NCI-H1930 (cell line): ENCODE measurements around the gene NAXD.
"Not testable (repeated sequence)": the region's sequence is repeated elsewhere in the genome, so short reads cannot be mapped to it uniquely, and the experiment has no call there.

Source experiments
- DNase-seq, 2 experiments: peaks; one replicate each; lab custom pipeline; 2025; lab: John Stamatoyannopoulos, UW

The NAXD gene

GRCh38 chr13:110643768-110644421 is 28.6 kb downstream of the NAXD start:
- DNase-seq: no peak

DNA sequence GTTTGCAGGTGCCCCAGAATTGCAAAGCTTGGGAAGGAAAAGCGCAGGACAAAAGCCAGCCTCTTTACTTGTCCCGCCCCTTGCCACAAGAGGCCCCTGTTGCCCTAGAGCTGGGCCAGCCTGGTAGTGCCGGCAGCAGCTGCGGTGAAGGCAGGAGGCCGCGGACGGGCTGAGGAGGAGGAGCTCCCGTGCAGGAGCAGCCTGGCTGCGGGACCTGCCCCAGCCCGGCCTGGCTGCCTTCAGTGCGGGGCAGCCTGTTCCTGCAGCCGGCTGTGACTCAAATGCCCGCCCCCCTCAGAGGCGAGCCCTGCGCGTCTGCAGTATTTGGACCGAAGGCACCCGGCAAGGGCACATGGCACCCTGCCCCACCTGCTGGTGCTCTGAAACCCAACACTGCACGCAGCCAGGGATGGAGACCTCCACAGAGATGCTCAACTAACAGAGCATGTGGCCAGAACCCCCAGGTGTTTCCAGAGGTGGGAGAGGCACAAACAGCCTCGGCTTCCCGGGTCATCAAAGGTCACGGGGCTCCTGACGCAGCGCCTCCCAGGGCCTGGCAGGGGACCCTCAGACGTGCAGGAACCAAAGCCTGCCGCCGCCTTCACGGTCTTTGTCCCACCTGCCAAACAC is 29.7 kb downstream of the NAXD start:
- no peak for DNase-seq

GRCh38 chr13:110645750-110646149 is 30.4 kb downstream of the NAXD start:
- no peak for DNase-seq

GRCh38 chr13:110646442-110647364 is 31.4 kb downstream of the NAXD start:
- no peak for DNase-seq

GRCh38 chr13:110647365-110647737 is 32.0 kb downstream of the NAXD start:
- no peak for DNase-seq

- no peak for DNase-seq
These were observed 32.9 kb downstream of the NAXD start for GRCh38 chr13:110648146-110648819.

GRCh38 chr13:110648848-110649421 is 33.6 kb downstream of the NAXD start:
- no peak for DNase-seq

GRCh38 chr13:110649551-110649950 is 34.2 kb downstream of the NAXD start:
- DNase-seq: no peak

DNA sequence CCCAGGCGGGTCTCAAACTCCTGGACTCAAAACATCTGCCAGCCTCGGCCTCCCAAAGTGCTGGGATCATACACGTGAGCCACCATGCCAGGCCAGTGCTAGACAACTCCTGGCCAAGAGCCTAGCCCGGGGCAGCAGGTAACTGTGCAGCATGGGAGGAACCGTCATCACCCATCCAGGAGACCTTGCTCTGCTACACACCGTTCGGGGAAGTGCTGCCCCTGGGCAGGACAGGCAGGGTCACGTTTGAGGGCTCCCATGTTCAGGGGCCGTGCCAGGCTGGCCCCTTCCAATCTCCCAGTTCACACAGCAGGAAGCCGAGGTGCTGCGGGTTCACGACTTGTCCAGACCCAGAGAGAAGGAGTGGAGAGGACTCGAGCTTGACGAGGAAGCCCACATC is 35.1 kb downstream of the NAXD start:
- DNase-seq: no peak

GRCh38 chr13:110651271-110651670 is 35.9 kb downstream of the NAXD start:
- DNase-seq: no peak

- no peak for DNase-seq
These were observed 36.4 kb downstream of the NAXD start for GRCh38 chr13:110651726-110652230.

DNA sequence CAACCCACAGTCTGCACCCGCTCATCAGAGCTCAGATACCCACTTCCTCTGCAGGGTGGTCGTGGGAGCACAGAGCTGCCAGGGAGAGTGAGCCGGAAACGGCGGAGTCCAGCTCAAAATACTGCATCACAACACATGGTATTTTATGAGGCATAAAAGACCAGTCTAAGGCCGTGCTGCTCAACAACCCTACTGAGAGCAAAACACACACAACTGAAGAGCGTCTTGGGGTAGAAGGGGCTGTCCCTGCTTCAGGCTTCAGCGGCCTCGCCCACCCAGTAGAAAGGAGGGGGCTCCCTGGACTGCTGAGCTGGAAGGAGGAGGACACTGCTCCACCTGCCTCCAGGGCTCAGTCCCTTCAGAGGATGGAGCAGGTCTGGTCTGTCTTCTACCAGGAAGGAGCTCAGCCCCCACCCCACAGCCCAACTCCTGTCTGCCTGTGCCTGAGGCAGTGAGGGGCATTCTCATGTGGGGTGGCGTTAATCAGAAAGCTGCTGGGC is 36.9 kb downstream of the NAXD start:
- no peak for DNase-seq

DNA sequence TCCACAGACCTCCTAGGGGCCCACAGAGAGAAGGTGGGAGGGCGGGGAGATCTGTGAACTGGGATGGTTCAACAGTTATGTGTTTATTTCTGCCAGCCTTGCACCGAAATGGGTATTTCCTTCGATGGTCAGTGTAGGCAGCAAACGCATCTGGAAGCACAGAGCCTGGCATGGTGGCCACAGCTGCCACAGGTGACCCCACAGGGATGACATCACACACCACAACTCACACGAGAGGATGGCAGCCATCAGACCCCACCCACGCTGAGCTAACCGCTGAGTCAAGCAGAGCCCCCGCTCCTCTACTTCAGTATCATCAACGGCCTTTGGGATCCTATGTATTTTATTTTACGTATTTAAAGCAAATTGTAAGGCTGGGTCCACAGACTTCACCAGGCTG is 37.4 kb downstream of the NAXD start:
- DNase-seq: no peak

- no peak for DNase-seq
These were observed 37.9 kb downstream of the NAXD start for GRCh38 chr13:110653271-110653670.

GRCh38 chr13:110653851-110654250 is 38.5 kb downstream of the NAXD start:
- no peak for DNase-seq

DNA sequence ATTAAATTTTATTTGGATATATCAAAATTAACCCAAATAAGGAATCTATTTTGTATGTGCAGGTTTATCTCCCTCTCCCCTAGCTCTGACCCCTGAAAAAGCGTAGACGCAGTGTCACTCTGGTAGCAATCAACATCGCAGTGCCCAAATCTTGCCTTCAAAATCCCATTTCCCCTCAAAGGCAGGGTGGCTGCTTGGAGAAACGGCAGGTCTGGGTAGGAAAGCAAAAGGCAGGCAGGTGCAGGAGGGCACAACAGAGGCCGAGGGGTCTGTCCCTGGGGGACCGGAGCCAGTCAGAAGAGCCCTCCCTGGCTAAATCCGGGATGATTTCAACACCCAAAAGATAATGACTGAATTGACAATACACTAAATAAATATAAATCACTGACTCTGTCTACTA is 41.9 kb downstream of the NAXD start:
- no peak for DNase-seq

- DNase-seq: not testable (repeated sequence)
These were observed 43.0 kb downstream of the NAXD start for GRCh38 chr13:110658218-110658911.

DNA sequence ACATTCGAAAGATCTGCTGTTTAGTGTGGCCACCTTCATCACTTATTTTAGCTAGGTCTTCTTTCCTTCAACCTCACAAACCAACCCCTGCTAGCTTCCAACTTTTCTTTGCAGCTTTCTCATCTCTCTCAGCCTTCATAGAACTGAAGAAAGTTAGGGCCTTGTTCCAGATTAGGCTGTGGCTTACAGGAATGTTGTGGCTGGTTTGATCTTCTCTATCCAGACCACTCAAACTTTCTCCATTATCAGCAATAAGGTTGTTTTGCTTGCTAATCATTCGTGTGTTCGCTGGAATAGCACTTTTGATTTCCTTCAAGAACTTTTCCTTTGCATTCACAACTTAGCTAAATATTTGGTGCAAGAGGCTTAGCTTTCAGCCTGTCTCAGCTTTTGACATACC is 45.9 kb downstream of the NAXD start:
- no peak for DNase-seq

DNA sequence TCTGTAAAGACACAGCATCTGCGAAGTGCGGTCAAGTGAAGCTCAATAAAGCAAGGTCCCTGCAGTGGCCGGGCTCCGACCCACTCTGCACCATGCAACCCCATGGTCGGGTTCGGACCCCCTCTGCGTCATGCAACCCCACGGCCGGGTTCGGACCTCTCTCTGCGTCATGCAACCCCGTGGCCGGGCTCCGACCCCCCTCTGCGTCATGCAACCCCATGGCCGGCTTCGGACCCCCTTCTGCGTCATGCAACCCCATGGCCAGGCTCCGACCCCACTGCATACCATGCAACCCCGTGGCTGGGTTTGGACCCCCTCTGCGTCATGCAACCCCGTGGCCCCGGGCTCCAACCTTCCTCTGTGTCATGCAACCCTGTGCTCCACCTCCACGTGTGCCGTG is 46.7 kb downstream of the NAXD start:
- no peak for DNase-seq

DNA sequence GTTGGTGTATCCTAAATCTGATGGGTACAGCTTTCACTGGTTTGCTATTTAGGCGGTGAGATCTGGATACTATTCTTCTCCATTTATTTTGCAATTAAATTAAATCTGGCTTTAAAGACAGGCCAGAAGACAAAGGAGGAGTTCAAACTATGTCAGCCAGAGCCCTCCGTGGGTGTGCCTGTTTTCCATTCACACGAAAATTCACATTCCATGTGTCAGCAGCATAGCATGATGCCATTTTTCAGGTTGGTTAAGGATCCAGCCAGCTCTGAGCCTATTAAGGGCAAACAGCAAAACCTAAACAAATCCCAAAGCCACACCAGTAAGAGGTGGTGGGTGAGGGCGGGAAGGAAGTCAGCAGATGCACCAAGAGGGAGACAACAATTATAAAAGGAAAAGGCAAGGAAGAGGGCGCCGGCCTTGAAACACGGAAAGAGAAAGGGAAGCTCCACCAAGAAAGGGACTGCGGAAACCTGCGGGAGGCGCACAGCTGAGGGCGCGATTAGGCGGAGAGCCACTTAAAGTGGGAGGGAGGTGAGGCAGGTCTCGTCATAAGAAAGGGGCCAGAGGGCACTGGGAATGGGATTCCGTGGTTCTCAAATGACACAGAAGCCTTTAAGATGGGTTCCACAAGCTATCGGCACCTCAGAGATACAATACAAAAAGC is 47.6 kb downstream of the NAXD start:
- DNase-seq: no peak
